Activated CD4-positive, alpha-beta T cell treated with anti-CD3 and anti-CD28 coated beads, Interleukin-2, amount 10 ng/mL, durations not matched to agents 7 days and 5 days (primary cell): ENCODE data around the gene FAM200B. TPM values are rescaled to one million over a fixed set of nuclear protein-coding genes. Genes with fewer than 3 reads are reported as not detected.
A peak's percentile ranks its signal among the peaks of the same experiment; 100 is the strongest.

Experiments used
- CTCF ChIA-PET: fragments of 350-600 bp; sonication (Branson Sonifier 250); formaldehyde crosslinking; loops from one replicate; lab custom pipeline; 2021; ENCODE audit warnings: antibody characterized with exemption; lab: Charles Lee
- POLR2A ChIA-PET: fragments of 350-600 bp; sonication (Branson Sonifier 250); formaldehyde crosslinking; loops from one replicate; lab custom pipeline; 2021; ENCODE audit warnings: antibody characterized with exemption; lab: Charles Lee
- DNase-seq: peaks from one replicate; pipeline ENCODE4 v3.0.0-alpha.2; 2020
- H3K27ac Mint-ChIP-seq: one replicate; pipeline ENCODE4 v1.8.0; 2021; ENCODE audit warnings: mild to moderate bottlenecking, moderate library complexity, mixed read lengths
- H3K27me3 Mint-ChIP-seq: one replicate; pipeline ENCODE4 v1.8.0; 2021; ENCODE audit warnings: mixed read lengths
- H3K36me3 Mint-ChIP-seq: one replicate; pipeline ENCODE4 v1.8.0; 2021; ENCODE audit warnings: low read depth, mixed read lengths
- H3K4me1 Mint-ChIP-seq: one replicate; pipeline ENCODE4 v1.8.0; 2021; ENCODE audit warnings: mixed read lengths
- H3K4me3 Mint-ChIP-seq: one replicate; pipeline ENCODE4 v1.8.0; 2021; ENCODE audit warnings: mild to moderate bottlenecking, moderate library complexity, mixed read lengths
- H3K9me3 Mint-ChIP-seq: one replicate; pipeline ENCODE4 v1.8.0; 2021; ENCODE audit warnings: mixed read lengths
- total RNA-seq, 2 experiments: library from RNA; stranded (reverse); gene quantifications; one replicate each; pipeline ENCODE4 v1.2.3, GENCODE V29; 2021

FAM200B gene
- total RNA-seq, 2 experiments from 2014 or later, result 15.9 to 24.3 TPM

- Mint-ChIP-seq H3K4me1 (peaks cover 19% of the 10 kb centered on the region), H3K9me3 (no peaks in the 10 kb centered on the region), H3K36me3 (peaks cover 37% of the 10 kb centered on the region), H3K4me3 (no peak overlapping the region), H3K27ac (no peak overlapping the region), H3K27me3 (no peaks in the 10 kb centered on the region)
- POLR2A ChIA-PET, result no interaction called here
- CTCF ChIA-PET, result interaction anchor here (0.6 to 2.2 kb wide), 2 partner anchors 12 to 13 kb away, joined by 5 read pairs; no protein-coding TSS in a partner anchor
- no peak for DNase-seq
Observed at GRCh38 chr4:15673337-15673736, 8.3 kb upstream of the FAM200B start.

GRCh38 chr4:15674046-15674445 lies 7.6 kb upstream of the FAM200B start:
- Mint-ChIP-seq H3K27ac (no peak overlapping the region), H3K4me1 (peaks cover 21% of the 10 kb centered on the region), H3K9me3 (no peaks in the 10 kb centered on the region), H3K27me3 (no peaks in the 10 kb centered on the region), H3K4me3 (no peak overlapping the region), H3K36me3 (peaks cover 37% of the 10 kb centered on the region)
- ChIA-PET CTCF (interaction anchor here (0.6 kb wide), 1 partner anchor 14 kb away, joined by 5 read pairs; no protein-coding TSS in a partner anchor), POLR2A (no interaction called here)
- DNase-seq, result no peak

- Mint-ChIP-seq H3K27me3 (no peaks in the 10 kb centered on the region), H3K4me3 (no peak overlapping the region), H3K4me1 (peaks cover 28% of the 10 kb centered on the region), H3K9me3 (no peaks in the 10 kb centered on the region), H3K36me3 (peaks cover 42% of the 10 kb centered on the region), H3K27ac (no peak overlapping the region)
- ChIA-PET POLR2A (no interaction called here), CTCF (interaction anchor here (0.6 kb wide), 2 partner anchors 20 to 539 kb away, joined by 3 read pairs; partner anchors contain the start of gene FBXL5)
- DNase-seq, result no peak
Observed at GRCh38 chr4:15674926-15675325, 6.7 kb upstream of the FAM200B start.

- peaks cover 43% of the 10 kb centered on the region for H3K36me3 Mint-ChIP-seq
- ChIA-PET CTCF (interaction anchor here (0.5 to 1.3 kb wide), 6 partner anchors 10 to 1203 kb away, joined by 3 to 6 read pairs (median 3); no protein-coding TSS in a partner anchor), POLR2A (no interaction called here)
- no peaks in the 10 kb centered on the region for H3K27me3 Mint-ChIP-seq
- no peak overlapping the region for H3K4me3 Mint-ChIP-seq
- DNase-seq, result no peak
- peaks cover 31% of the 10 kb centered on the region for H3K4me1 Mint-ChIP-seq
- H3K27ac Mint-ChIP-seq, result no peak overlapping the region
- no peaks in the 10 kb centered on the region for H3K9me3 Mint-ChIP-seq
Observed at GRCh38 chr4:15675356-15675755, 6.3 kb upstream of the FAM200B start.

GRCh38 chr4:15676039-15676438 lies 5.6 kb upstream of the FAM200B start:
- no peaks in the 10 kb centered on the region for H3K27me3 Mint-ChIP-seq
- ChIA-PET CTCF (interaction anchor here (0.5 to 1.3 kb wide), 5 partner anchors 10 to 1202 kb away, joined by 3 to 6 read pairs (median 3); no protein-coding TSS in a partner anchor), POLR2A (no interaction called here)
- peaks cover 31% of the 10 kb centered on the region for H3K4me1 Mint-ChIP-seq
- no peaks in the 10 kb centered on the region for H3K9me3 Mint-ChIP-seq
- DNase-seq, result no peak
- no peak overlapping the region for H3K27ac Mint-ChIP-seq
- H3K4me3 Mint-ChIP-seq, result no peak overlapping the region
- peaks cover 43% of the 10 kb centered on the region for H3K36me3 Mint-ChIP-seq

- ChIA-PET POLR2A (no interaction called here), CTCF (no interaction called here)
- peaks cover 40% of the 10 kb centered on the region for H3K36me3 Mint-ChIP-seq
- peaks cover 31% of the 10 kb centered on the region for H3K4me1 Mint-ChIP-seq
- H3K9me3 Mint-ChIP-seq, result no peaks in the 10 kb centered on the region
- H3K4me3 Mint-ChIP-seq, result no peak overlapping the region
- no peak overlapping the region for H3K27ac Mint-ChIP-seq
- no peaks in the 10 kb centered on the region for H3K27me3 Mint-ChIP-seq
- no peak for DNase-seq
Observed at GRCh38 chr4:15676899-15677298, 4.7 kb upstream of the FAM200B start.

- Mint-ChIP-seq H3K9me3 (no peaks in the 10 kb centered on the region), H3K4me3 (no peak overlapping the region), H3K4me1 (peaks cover 36% of the 10 kb centered on the region), H3K27me3 (no peaks in the 10 kb centered on the region), H3K36me3 (peaks cover 37% of the 10 kb centered on the region), H3K27ac (no peak overlapping the region)
- DNase-seq, result no peak
- ChIA-PET CTCF (no interaction called here), POLR2A (no interaction called here)
Observed at GRCh38 chr4:15677507-15677988, 4.1 kb upstream of the FAM200B start.

GRCh38 chr4:15681067-15681371 lies 608 bp upstream of the FAM200B start:
- Mint-ChIP-seq H3K27me3 (no peaks in the 10 kb centered on the region), H3K4me3 (peak overlapping the region; percentile 94), H3K9me3 (peaks cover 2% of the 10 kb centered on the region), H3K36me3 (peaks cover 40% of the 10 kb centered on the region), H3K27ac (peak overlapping the region; percentile 99), H3K4me1 (peaks cover 45% of the 10 kb centered on the region)
- DNase-seq, result no peak
- ChIA-PET CTCF (interaction anchor here (0.5 to 1.2 kb wide), 6 partner anchors 11 to 465 kb away, joined by 3 to 10 read pairs (median 3); partner anchors contain the start of gene BST1), POLR2A (interaction anchor here (0.7 to 1.0 kb wide), 2 partner anchors 22 to 547 kb away, joined by 3 to 14 read pairs; no protein-coding TSS in a partner anchor)

- no peaks in the 10 kb centered on the region for H3K27me3 Mint-ChIP-seq
- H3K36me3 Mint-ChIP-seq, result peaks cover 49% of the 10 kb centered on the region
- no peak for DNase-seq
- H3K9me3 Mint-ChIP-seq, result peaks cover 2% of the 10 kb centered on the region
- peak overlapping the region; percentile 99 for H3K27ac Mint-ChIP-seq
- H3K4me1 Mint-ChIP-seq, result peaks cover 38% of the 10 kb centered on the region
- H3K4me3 Mint-ChIP-seq, result peak overlapping the region; percentile 94
- POLR2A ChIA-PET, result no interaction called here
- CTCF ChIA-PET, result interaction anchor here (0.7 to 1.2 kb wide), 3 partner anchors 12 to 73 kb away, joined by 3 to 4 read pairs (median 3); no protein-coding TSS in a partner anchor
Observed at GRCh38 chr4:15682242-15683142, 865 bp downstream of the FAM200B start.

GRCh38 chr4:15683143-15683495 lies 1.5 kb downstream of the FAM200B start:
- POLR2A ChIA-PET, result no interaction called here
- CTCF ChIA-PET, result no interaction called here

GRCh38 chr4:15684498-15684897 lies 2.9 kb downstream of the FAM200B start:
- Mint-ChIP-seq H3K9me3 (peaks cover 2% of the 10 kb centered on the region), H3K4me1 (peaks cover 27% of the 10 kb centered on the region), H3K27me3 (no peaks in the 10 kb centered on the region), H3K27ac (no peak overlapping the region), H3K36me3 (peaks cover 47% of the 10 kb centered on the region), H3K4me3 (no peak overlapping the region)
- CTCF ChIA-PET, result interaction anchor here (1.3 to 1.8 kb wide), 3 partner anchors 13 to 90 kb away, joined by 3 to 4 read pairs (median 3); no protein-coding TSS in a partner anchor
- DNase-seq, result no peak
- POLR2A ChIA-PET, result no interaction called here

More at GRCh38 chr4:15683143-15683495, 1.5 kb downstream of the FAM200B start:
- Mint-ChIP-seq H3K9me3 (peaks cover 2% of the 10 kb centered on the region), H3K36me3 (peaks cover 47% of the 10 kb centered on the region), H3K27me3 (no peaks in the 10 kb centered on the region), H3K27ac (no peak overlapping the region), H3K4me1 (peaks cover 34% of the 10 kb centered on the region), H3K4me3 (no peak overlapping the region)
- no peak for DNase-seq

GRCh38 chr4:15688051-15688450 lies 6.4 kb downstream of the FAM200B start:
- Mint-ChIP-seq H3K4me3 (no peak overlapping the region), H3K4me1 (peaks cover 11% of the 10 kb centered on the region), H3K36me3 (peaks cover 32% of the 10 kb centered on the region), H3K27ac (no peak overlapping the region), H3K27me3 (no peaks in the 10 kb centered on the region), H3K9me3 (peaks cover 2% of the 10 kb centered on the region)
- CTCF ChIA-PET, result interaction anchor here (0.6 to 1.5 kb wide), 3 partner anchors 12 to 98 kb away, joined by 3 read pairs; no protein-coding TSS in a partner anchor
- no peak for DNase-seq
- POLR2A ChIA-PET, result no interaction called here

- H3K9me3 Mint-ChIP-seq, result peaks cover 2% of the 10 kb centered on the region
- H3K27me3 Mint-ChIP-seq, result no peaks in the 10 kb centered on the region
- no peak overlapping the region for H3K27ac Mint-ChIP-seq
- no peak for DNase-seq
- H3K36me3 Mint-ChIP-seq, result peaks cover 27% of the 10 kb centered on the region
- H3K4me1 Mint-ChIP-seq, result peaks cover 2% of the 10 kb centered on the region
- ChIA-PET CTCF (no interaction called here), POLR2A (no interaction called here)
- no peak overlapping the region for H3K4me3 Mint-ChIP-seq
Observed at GRCh38 chr4:15689540-15689939, 7.9 kb downstream of the FAM200B start.
